Nephron progenitor cell (in vitro differentiated cells): ENCODE measurements around the gene HPSE2.
A peak's percentile ranks its signal among the peaks of the same experiment; 100 is the strongest.

Source experiments
- DNase-seq: peaks from one replicate; pipeline ENCODE4 v3.0.0; 2021
- H3K27ac Mint-ChIP-seq: 2 replicates; pipeline ENCODE4 v1.8.0; 2021; ENCODE audit warnings: mild to moderate bottlenecking, moderate library complexity, mixed read lengths
- H3K27me3 Mint-ChIP-seq: 2 replicates; pipeline ENCODE4 v1.8.0; 2021; ENCODE audit warnings: mild to moderate bottlenecking, low read depth, mixed read lengths; ENCODE audit not compliant: poor library complexity
- H3K36me3 Mint-ChIP-seq: 2 replicates; pipeline ENCODE4 v1.8.0; 2021; ENCODE audit warnings: low read depth, mixed read lengths
- H3K4me1 Mint-ChIP-seq: 2 replicates; pipeline ENCODE4 v1.8.0; 2021; ENCODE audit warnings: mixed read lengths
- H3K4me3 Mint-ChIP-seq: 2 replicates; pipeline ENCODE4 v1.8.0; 2021; ENCODE audit warnings: mild to moderate bottlenecking, moderate library complexity, mixed read lengths
- H3K9me3 Mint-ChIP-seq: 2 replicates; pipeline ENCODE4 v1.8.0; 2021; ENCODE audit warnings: mild to moderate bottlenecking, moderate library complexity, mixed read lengths
- CTCF ChIP-seq: fragments of 200-600 bp; sonication (generic); IDR thresholded peaks from 2 replicates; pipeline ENCODE4 v1.5.0; 2021; ENCODE audit warnings: antibody characterized with exemption

Gene HPSE2

GRCh38 chr10:99057936-99058690 lies 177.5 kb downstream of the HPSE2 start:
- no peak for DNase-seq
- Mint-ChIP-seq H3K4me3 (no peak overlapping the region), H3K36me3 (no peaks in the 10 kb centered on the region), H3K9me3 (peaks cover 15% of the 10 kb centered on the region), H3K27ac (no peak overlapping the region), H3K27me3 (peaks cover 5% of the 10 kb centered on the region), H3K4me1 (peaks cover 12% of the 10 kb centered on the region)
- TF ChIP-seq CTCF = no peak

- Mint-ChIP-seq H3K27me3 (peaks cover 5% of the 10 kb centered on the region), H3K27ac (no peak overlapping the region), H3K36me3 (peaks cover 25% of the 10 kb centered on the region), H3K4me1 (no peaks in the 10 kb centered on the region), H3K4me3 (no peak overlapping the region), H3K9me3 (peaks cover 67% of the 10 kb centered on the region)
- no peak for TF ChIP-seq CTCF
- no peak for DNase-seq
These were observed 190.0 kb downstream of the HPSE2 start for GRCh38 chr10:99045671-99046070.

- Mint-ChIP-seq H3K27me3 (peaks cover 7% of the 10 kb centered on the region), H3K9me3 (peaks cover 57% of the 10 kb centered on the region), H3K4me3 (no peak overlapping the region), H3K4me1 (no peaks in the 10 kb centered on the region), H3K36me3 (peaks cover 25% of the 10 kb centered on the region), H3K27ac (peak overlapping the region; percentile 45)
- DNase-seq = no peak
- TF ChIP-seq CTCF = no peak
These were observed 193.4 kb downstream of the HPSE2 start for GRCh38 chr10:99042051-99042771.

- TF ChIP-seq CTCF = no peak
- H3K36me3 Mint-ChIP-seq = peaks cover 21% of the 10 kb centered on the region
- H3K27ac Mint-ChIP-seq = no peak overlapping the region
- no peaks in the 10 kb centered on the region for H3K4me1 Mint-ChIP-seq
- H3K9me3 Mint-ChIP-seq = peaks cover 51% of the 10 kb centered on the region
- no peak overlapping the region for H3K4me3 Mint-ChIP-seq
- peaks cover 7% of the 10 kb centered on the region for H3K27me3 Mint-ChIP-seq
- DNase-seq = no peak
These were observed 194.2 kb downstream of the HPSE2 start for GRCh38 chr10:99041468-99041867.

GRCh38 chr10:99013885-99014284 lies 221.8 kb downstream of the HPSE2 start:
- DNase-seq = no peak
- Mint-ChIP-seq H3K4me3 (no peak overlapping the region), H3K27me3 (peaks cover 3% of the 10 kb centered on the region), H3K9me3 (peaks cover 4% of the 10 kb centered on the region), H3K4me1 (peaks cover under 1% of the 10 kb centered on the region), H3K36me3 (no peaks in the 10 kb centered on the region), H3K27ac (no peak overlapping the region)
- TF ChIP-seq CTCF = no peak
